K562 (cell line): ENCODE data around the gene PCBP3. TPM values are rescaled to one million over a fixed set of nuclear protein-coding genes. Genes with fewer than 3 reads are reported as not detected.

Source experiments
- ATAC-seq: fragments of 200-7000 bp; cut with Tn5 transposase; 3 replicates; pipeline ENCODE4 v1.9.1; 2020; ENCODE audit warnings: moderate library complexity
- BruUV-seq: library from RNA; stranded (reverse); fragments of 400-500 nt; replicated peaks from 2 replicates; lab custom pipeline; 2021; lab: Mats Ljungman, UMichigan
- CTCF ChIA-PET: fragments of 300-600 bp; formaldehyde crosslinking; extraction: SDS; loops from one replicate; lab custom pipeline; 2021; ENCODE audit warnings: low intra/inter-chr PET ratio; lab: Yijun Ruan, JAX
- POLR2A ChIA-PET: fragments of 300-600, 350-650 bp; sonication (Branson Sonifier 250); formaldehyde crosslinking; extraction: SDS; loops from one replicate; lab custom pipeline; 2021; ENCODE audit warnings: antibody characterized with exemption, inconsistent platforms; lab: Yijun Ruan, JAX
- DNase-seq, 4 experiments: peaks; one replicate each; pipeline versions ENCODE4 v3.0.0 to v3.0.0-alpha.2; 2011 to 2018; ENCODE audit warnings: low spot score in 3 of 4, mixed read lengths in 3 of 4; ENCODE audit errors: extremely low read depth in 1 of 4
- FAIRE-seq: peaks from 2 replicates; lab custom pipeline; 2011; peaks lifted over from hg19 to GRCh38; lab: Jason Lieb, UNC
- H2AFZ ChIP-seq: 2 replicates; pipeline ENCODE4 v1.6.0; 2011; ENCODE audit warnings: low read depth, low read length, control low read depth, inconsistent platforms
- H3K27ac ChIP-seq: fragments of 200-600 bp; 3 replicates; pipeline ENCODE4 v1.8.0; 2011; ENCODE audit warnings: low read depth, mild to moderate bottlenecking, control low read depth, inconsistent platforms, low read length, moderate library complexity, mixed read lengths; ENCODE audit errors: extremely low read depth
- H3K27me3 ChIP-seq, 2 experiments: fragments of 300-600 bp in 1 of 2; 2 replicates in 1 of 2; 3 replicates in 1 of 2; pipeline versions ENCODE4 v1.6.0 to v1.8.0; 2011; ENCODE audit warnings: inconsistent platforms in 2 of 2, low read length in 2 of 2, mild to moderate bottlenecking in 1 of 2, mixed read lengths in 1 of 2, moderate library complexity in 1 of 2; ENCODE audit not compliant: control insufficient read depth in 2 of 2, insufficient read depth in 2 of 2
- H3K36me3 ChIP-seq: fragments of 300-600 bp; 3 replicates; pipeline ENCODE4 v1.8.0; 2011; ENCODE audit warnings: mild to moderate bottlenecking, low read length, inconsistent platforms; ENCODE audit not compliant: control insufficient read depth, insufficient read depth
- H3K4me1 ChIP-seq, 2 experiments: fragments of 200-600 bp in 1 of 2; replicated peaks in 1 of 2; 2 replicates in 1 of 2; 3 replicates in 1 of 2; pipeline versions ENCODE4 v1.5.1 to v1.8.0; 2011; ENCODE audit warnings: inconsistent platforms in 2 of 2, low read length in 2 of 2, mild to moderate bottlenecking in 1 of 2, mixed read lengths in 1 of 2, moderate library complexity in 1 of 2; ENCODE audit not compliant: control insufficient read depth in 2 of 2, insufficient read depth in 2 of 2
- H3K4me2 ChIP-seq: 2 replicates; pipeline ENCODE4 v1.6.1; 2011; ENCODE audit warnings: low read length, control low read depth, inconsistent platforms, mixed read lengths; ENCODE audit not compliant: insufficient read depth
- H3K4me3 ChIP-seq: fragments of 200-600 bp; sonication (generic), shearing (Covaris generic); 2 replicates; pipeline ENCODE4 v1.5.1; 2016; ENCODE audit warnings: control low read depth, inconsistent platforms
- H3K79me2 ChIP-seq: fragments of 200-600 bp; 3 replicates; pipeline ENCODE4 v1.8.0; 2011; ENCODE audit warnings: low read length, inconsistent platforms; ENCODE audit not compliant: control insufficient read depth, insufficient read depth
- H3K9ac ChIP-seq, 2 experiments: 2 replicates each; pipeline versions ENCODE4 v1.6.0 to v1.6.1; 2011; ENCODE audit warnings: low read depth in 2 of 2, low read length in 2 of 2, control low read depth in 1 of 2, inconsistent platforms in 1 of 2, mild to moderate bottlenecking in 1 of 2, mixed read lengths in 1 of 2; ENCODE audit not compliant: insufficient read depth in 1 of 2
- H3K9me1 ChIP-seq: one replicate; pipeline ENCODE4 v1.6.0; 2011; ENCODE audit warnings: inconsistent platforms, mild to moderate bottlenecking, low read length, moderate library complexity; ENCODE audit not compliant: control insufficient read depth, insufficient read depth
- H3K9me3 ChIP-seq: replicated peaks from 2 replicates; pipeline ENCODE4 v1.5.1; 2011; ENCODE audit warnings: low read depth, low read length, inconsistent platforms; ENCODE audit not compliant: control insufficient read depth, insufficient read depth
- H4K20me1 ChIP-seq: replicated peaks from 2 replicates; pipeline ENCODE4 v1.6.1; 2011; ENCODE audit warnings: low read length, inconsistent platforms, mixed read lengths; ENCODE audit not compliant: control insufficient read depth, insufficient read depth
- CHCHD3 ChIP-seq: fragments of 250-450 bp; sonication (Bioruptor Pico); IDR thresholded peaks from 2 replicates; pipeline ENCODE4 v2.1.2; 2022; ENCODE audit warnings: mild to moderate bottlenecking
- HIVEP1 ChIP-seq: fragments of 250-450 bp; sonication (Bioruptor Pico); IDR thresholded peaks from 2 replicates; pipeline ENCODE4 v1.4.0; 2020; ENCODE audit warnings: mild to moderate bottlenecking
- HNRNPL ChIP-seq: fragments of 200-400 bp; formaldehyde crosslinking; IDR thresholded peaks from 2 replicates; pipeline ENCODE4 v1.6.1; 2017; ENCODE audit warnings: low read depth, mild to moderate bottlenecking, low read length
- PHF8 ChIP-seq: fragments of 200-600 bp; sonication (generic); IDR thresholded peaks from 2 replicates; pipeline ENCODE4 v1.6.1; 2012; ENCODE audit warnings: mixed run types, mild to moderate bottlenecking, inconsistent platforms, low read length, moderate library complexity, borderline replicate concordance
- PML ChIP-seq: IDR thresholded peaks from 2 replicates; pipeline ENCODE4 v1.6.1; 2012; ENCODE audit warnings: low read length, inconsistent platforms
- ZC3H8 ChIP-seq: fragments of 450-650 bp; IDR thresholded peaks from 2 replicates; pipeline ENCODE4 v1.6.1; 2017
- ZNF133 ChIP-seq: fragments of 250-450 bp; sonication (Bioruptor Pico); IDR thresholded peaks from 2 replicates; pipeline ENCODE4 v1.4.0; 2020; ENCODE audit warnings: mild to moderate bottlenecking
- ZNF24 ChIP-seq: fragments of 450-650 bp; IDR thresholded peaks from 2 replicates; pipeline ENCODE4 v1.6.1; 2016
- WGBS: fragments of 100-300 bp; shearing (Covaris generic); methylation state at CpG from one replicate; pipeline ENCODE4 v1.1.6; 2016; ENCODE audit warnings: low coverage, mixed read lengths; ENCODE audit not compliant: insufficient coverage; ENCODE audit errors: missing lambda C conversion rate; 5-methylcytosine and 5-hydroxymethylcytosine counted together
- in situ Hi-C: fragments of 300-500 bp; cut with MboI; formaldehyde crosslinking; loops from 4 replicates; pipeline ENCODE4 v1.15.0; 2018; ENCODE audit warnings: inconsistent platforms, mixed read lengths
- intact Hi-C: fragments of 100-400 bp; cut with micrococcal nuclease; formaldehyde crosslinking; loops from 2 replicates; pipeline ENCODE4 v1.14.2; 2022
- polyA plus RNA-seq, 8 experiments: library from polyadenylated mRNA; depleted of rRNA in 4 of 8; stranded (reverse) in 5 of 8; unstranded in 3 of 8; fragments of >200 nt; fragmentation: Nextera tagmentation in 2 of 8; fragmentation: Illumina TruSeq in 1 of 8; extraction: Ambion mirVana in 2 of 8; extraction: Trizol in 1 of 8; gene quantifications; 2 replicates each; pipeline versions ENCODE4 v1.2.1 to v1.2.3, GENCODE V29; 2011 to 2014; ENCODE audit warnings: inconsistent platforms in 1 of 8, missing spikeins in 1 of 8
- total RNA-seq, 7 experiments: library from RNA; depleted of rRNA in 6 of 7; stranded (reverse); fragments of >200 nt in 6 of 7; fragmentation: Illumina TruSeq in 2 of 7; extraction: Trizol in 2 of 7; gene quantifications; 2 replicates each; pipeline versions ENCODE4 v1.2.1 to v1.2.3, GENCODE V29; 2011 to 2021; ENCODE audit warnings: low replicate concordance in 1 of 7
- TF ChIP-seq, protein P1 (sequence below): fragments of 250-450 bp; sonication (Bioruptor Pico); IDR thresholded peaks from 2 replicates; pipeline ENCODE4 v1.8.0; 2022; ENCODE audit warnings: inconsistent platforms, mild to moderate bottlenecking, moderate library complexity, borderline replicate concordance
- TF ChIP-seq, protein P2 (sequence below): fragments of 450-650 bp; formaldehyde crosslinking; IDR thresholded peaks from 2 replicates; pipeline ENCODE4 v1.4.0; 2020; ENCODE audit warnings: mild to moderate bottlenecking, moderate library complexity

PCBP3 gene
- total and polyA plus RNA-seq, 9 of the 15 experiments (the other 6 are each of a cell fraction or from before 2014, with no cell fraction given), result 0.18 TPM; not detected in 8

DNA sequence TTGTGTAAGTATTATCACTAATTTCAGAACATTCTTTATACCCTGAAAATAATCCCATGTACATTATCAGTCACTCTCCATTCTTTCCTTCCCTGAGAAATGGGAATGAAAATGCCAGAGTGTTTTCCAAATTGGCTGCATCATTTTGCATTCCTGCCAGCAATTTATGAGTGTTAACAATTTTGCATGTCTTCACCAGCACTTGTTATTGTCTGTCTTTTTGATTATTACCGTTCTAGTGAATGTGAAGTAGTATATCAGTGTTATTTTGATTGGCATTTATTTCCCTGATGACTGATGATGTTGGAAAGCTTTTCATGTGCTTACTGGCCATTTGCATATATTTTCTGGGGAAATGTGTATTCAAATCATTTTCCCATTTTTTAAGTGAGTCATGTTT lies 71.9 kb downstream of the PCBP3 start:
- Histone ChIP-seq H3K36me3 (no peaks in the 10 kb centered on the region), H3K4me2 (no peak overlapping the region), H3K27me3 (peaks cover 5% of the 10 kb centered on the region in 2 experiments; a peak in 2 of 5 replicates), H3K4me3 (no peak overlapping the region), H4K20me1 (no peaks in the 10 kb centered on the region), H3K9me1 (no peaks in the 10 kb centered on the region), H3K9me3 (no peaks in the 10 kb centered on the region), H3K79me2 (no peaks in the 10 kb centered on the region), H3K4me1 (no peaks in the 10 kb centered on the region), H3K27ac (no peak overlapping the region), H3K9ac (no peak overlapping the region), H2AFZ (no peak overlapping the region)
- CTCF ChIA-PET, result no interaction called here
- FAIRE-seq, result no peak
- no peak for DNase-seq
- intact Hi-C loops, result no loop called here
- no TSS peak for BruUV-seq
- POLR2A ChIA-PET, result no interaction called here
- WGBS, result 0% methylated on average over 1 of the region's 1 CpG
- in situ Hi-C loops, result no loop called here
- no peak for ATAC-seq
- TF ChIP-seq PHF8 (0 out of 2 replicates have a peak, but pooled peaks have one; percentile 16), PML (no peak)
- TF ChIP-seq, protein P1, sequence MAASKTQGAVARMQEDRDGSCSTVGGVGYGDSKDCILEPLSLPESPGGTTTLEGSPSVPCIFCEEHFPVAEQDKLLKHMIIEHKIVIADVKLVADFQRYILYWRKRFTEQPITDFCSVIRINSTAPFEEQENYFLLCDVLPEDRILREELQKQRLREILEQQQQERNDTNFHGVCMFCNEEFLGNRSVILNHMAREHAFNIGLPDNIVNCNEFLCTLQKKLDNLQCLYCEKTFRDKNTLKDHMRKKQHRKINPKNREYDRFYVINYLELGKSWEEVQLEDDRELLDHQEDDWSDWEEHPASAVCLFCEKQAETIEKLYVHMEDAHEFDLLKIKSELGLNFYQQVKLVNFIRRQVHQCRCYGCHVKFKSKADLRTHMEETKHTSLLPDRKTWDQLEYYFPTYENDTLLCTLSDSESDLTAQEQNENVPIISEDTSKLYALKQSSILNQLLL, result no peak
- TF ChIP-seq, all 486 proteins: peak for 1

DNA sequence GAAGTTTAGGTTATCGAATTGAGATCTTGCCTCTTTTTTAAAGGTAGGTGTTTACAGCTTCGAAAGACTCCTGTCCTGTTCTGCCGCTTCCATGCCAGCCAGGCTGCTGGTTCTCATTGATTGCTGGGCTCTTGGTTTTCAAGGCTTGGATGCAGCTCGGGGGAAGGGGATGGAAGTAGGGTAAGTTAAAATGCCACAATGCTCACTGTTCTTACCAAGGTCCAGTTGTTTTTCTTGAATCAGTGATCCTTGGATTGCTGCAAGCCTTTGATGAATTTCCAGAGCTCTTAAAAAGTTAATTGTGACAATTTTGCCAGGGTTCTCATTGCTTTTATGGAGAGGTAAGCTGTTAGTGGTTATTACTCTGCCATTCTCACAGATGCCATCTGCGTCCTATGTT lies 74.9 kb downstream of the PCBP3 start:
- in situ Hi-C loops, result no loop called here
- H3K79me2 ChIP-seq, result no peaks in the 10 kb centered on the region
- no peaks in the 10 kb centered on the region for H3K9me3 ChIP-seq
- BruUV-seq, result no TSS peak
- TF ChIP-seq, protein P2, sequence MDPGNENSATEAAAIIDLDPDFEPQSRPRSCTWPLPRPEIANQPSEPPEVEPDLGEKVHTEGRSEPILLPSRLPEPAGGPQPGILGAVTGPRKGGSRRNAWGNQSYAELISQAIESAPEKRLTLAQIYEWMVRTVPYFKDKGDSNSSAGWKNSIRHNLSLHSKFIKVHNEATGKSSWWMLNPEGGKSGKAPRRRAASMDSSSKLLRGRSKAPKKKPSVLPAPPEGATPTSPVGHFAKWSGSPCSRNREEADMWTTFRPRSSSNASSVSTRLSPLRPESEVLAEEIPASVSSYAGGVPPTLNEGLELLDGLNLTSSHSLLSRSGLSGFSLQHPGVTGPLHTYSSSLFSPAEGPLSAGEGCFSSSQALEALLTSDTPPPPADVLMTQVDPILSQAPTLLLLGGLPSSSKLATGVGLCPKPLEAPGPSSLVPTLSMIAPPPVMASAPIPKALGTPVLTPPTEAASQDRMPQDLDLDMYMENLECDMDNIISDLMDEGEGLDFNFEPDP (CRISPR knock-in tag), result no peak
- TF ChIP-seq HNRNPL (no peak), ZNF24 (no peak), ZNF133 (CRISPR knock-in tag) (no peak), CHCHD3 (CRISPR knock-in tag) (no peak), ZC3H8 (no peak), HIVEP1 (CRISPR knock-in tag) (no peak)
- TF ChIP-seq, all 486 proteins: peak for 0
- ChIA-PET CTCF (no interaction called here), POLR2A (interaction anchor here (0.8 kb wide), 1 partner anchor 9 kb away, joined by 3 read pairs; no protein-coding TSS in a partner anchor)
- no peak overlapping the region for H2AFZ ChIP-seq
- no peak overlapping the region for H3K9ac ChIP-seq
- no peaks in the 10 kb centered on the region for H3K9me1 ChIP-seq
- H3K27me3 ChIP-seq, result peaks cover 5 to 6% of the 10 kb centered on the region in 2 experiments; a peak in 2 of 5 replicates
- H3K4me3 ChIP-seq, result no peak overlapping the region
- intact Hi-C loops, result no loop called here
- DNase-seq (no peak), ATAC-seq (no peak), FAIRE-seq (no peak)
- H3K4me1 ChIP-seq, result no peaks in the 10 kb centered on the region
- no peaks in the 10 kb centered on the region for H4K20me1 ChIP-seq
- WGBS, result 0% methylated on average over 5 of the region's 5 CpGs
- H3K4me2 ChIP-seq, result no peak overlapping the region
- H3K36me3 ChIP-seq, result no peaks in the 10 kb centered on the region
- H3K27ac ChIP-seq, result no peak overlapping the region
